ENCODE results near the gene SLC13A4.

SLC13A4 gene

GRCh38 chr7:135712182-135712782 is 15.7 kb downstream of the SLC13A4 start:
- H3K27me3 ChIP-seq (ENCODE audit: control insufficient read depth, insufficient read depth, low read length), result no peaks in the 10 kb centered on the region
- H3K9ac ChIP-seq, result no peak overlapping the region
- H3K4me1 ChIP-seq, result peaks cover 4% of the 10 kb centered on the region
- H2AFZ ChIP-seq, result no peak overlapping the region
- no peaks in the 10 kb centered on the region for H3K36me3 ChIP-seq (ENCODE audit: control insufficient read depth, insufficient read depth, low read length)
- H3K27ac ChIP-seq, result no peak overlapping the region
- no peaks in the 10 kb centered on the region for H3K9me3 ChIP-seq (ENCODE audit: control insufficient read depth, low read length)
- no peak overlapping the region for H3K4me3 ChIP-seq (ENCODE audit: low read depth, low read length)
- H3K4me2 ChIP-seq (ENCODE audit: low read length), result no peak overlapping the region
- no peaks in the 10 kb centered on the region for H3K79me2 ChIP-seq
- TF ChIP-seq, protein P1, sequence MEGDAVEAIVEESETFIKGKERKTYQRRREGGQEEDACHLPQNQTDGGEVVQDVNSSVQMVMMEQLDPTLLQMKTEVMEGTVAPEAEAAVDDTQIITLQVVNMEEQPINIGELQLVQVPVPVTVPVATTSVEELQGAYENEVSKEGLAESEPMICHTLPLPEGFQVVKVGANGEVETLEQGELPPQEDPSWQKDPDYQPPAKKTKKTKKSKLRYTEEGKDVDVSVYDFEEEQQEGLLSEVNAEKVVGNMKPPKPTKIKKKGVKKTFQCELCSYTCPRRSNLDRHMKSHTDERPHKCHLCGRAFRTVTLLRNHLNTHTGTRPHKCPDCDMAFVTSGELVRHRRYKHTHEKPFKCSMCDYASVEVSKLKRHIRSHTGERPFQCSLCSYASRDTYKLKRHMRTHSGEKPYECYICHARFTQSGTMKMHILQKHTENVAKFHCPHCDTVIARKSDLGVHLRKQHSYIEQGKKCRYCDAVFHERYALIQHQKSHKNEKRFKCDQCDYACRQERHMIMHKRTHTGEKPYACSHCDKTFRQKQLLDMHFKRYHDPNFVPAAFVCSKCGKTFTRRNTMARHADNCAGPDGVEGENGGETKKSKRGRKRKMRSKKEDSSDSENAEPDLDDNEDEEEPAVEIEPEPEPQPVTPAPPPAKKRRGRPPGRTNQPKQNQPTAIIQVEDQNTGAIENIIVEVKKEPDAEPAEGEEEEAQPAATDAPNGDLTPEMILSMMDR (IDR thresholded peaks at IDR 0.05), result no peak

DNA sequence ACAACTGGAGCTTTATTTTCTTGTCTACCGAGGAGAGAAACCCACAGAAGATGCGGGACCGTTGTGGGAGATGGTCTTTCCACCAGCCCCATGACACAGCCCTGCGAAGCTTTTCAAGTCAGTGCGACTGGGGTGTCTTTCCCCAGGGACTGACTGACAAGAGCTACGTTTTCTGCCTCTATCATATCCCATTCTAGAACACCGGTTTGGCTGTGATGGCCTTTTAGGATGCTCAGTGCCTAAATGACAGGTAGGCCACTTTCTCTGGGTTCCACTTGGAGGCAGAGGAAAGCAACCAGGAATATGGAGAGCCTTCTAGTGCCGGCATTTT is 16.9 kb downstream of the SLC13A4 start:
- Histone ChIP-seq H3K79me2 (no peaks in the 10 kb centered on the region), H3K27me3 (ENCODE audit: control insufficient read depth, insufficient read depth, low read length) (no peaks in the 10 kb centered on the region), H2AFZ (no peak overlapping the region), H3K4me1 (peaks cover 4% of the 10 kb centered on the region), H3K4me3 (ENCODE audit: low read depth, low read length) (no peak overlapping the region), H3K9me3 (ENCODE audit: control insufficient read depth, low read length) (no peaks in the 10 kb centered on the region), H3K27ac (no peak overlapping the region), H3K36me3 (ENCODE audit: control insufficient read depth, insufficient read depth, low read length) (no peaks in the 10 kb centered on the region), H3K9ac (no peak overlapping the region), H3K4me2 (ENCODE audit: low read length) (no peak overlapping the region)
- TF ChIP-seq, protein P1 (IDR thresholded peaks at IDR 0.05), result no peak

- Histone ChIP-seq H3K9ac (no peak overlapping the region), H3K4me2 (ENCODE audit: low read length) (no peak overlapping the region), H3K9me3 (ENCODE audit: control insufficient read depth, low read length) (no peaks in the 10 kb centered on the region), H3K36me3 (ENCODE audit: control insufficient read depth, insufficient read depth, low read length) (no peaks in the 10 kb centered on the region), H3K27ac (no peak overlapping the region), H3K4me1 (peaks cover 4% of the 10 kb centered on the region), H3K79me2 (no peaks in the 10 kb centered on the region), H2AFZ (peak overlapping the region; percentile 24), H3K4me3 (ENCODE audit: low read depth, low read length) (no peak overlapping the region), H3K27me3 (ENCODE audit: control insufficient read depth, insufficient read depth, low read length) (no peaks in the 10 kb centered on the region)
- TF ChIP-seq, protein P1 (IDR thresholded peaks at IDR 0.05), result no peak
These were observed 17.4 kb downstream of the SLC13A4 start for GRCh38 chr7:135710417-135711138.

DNA sequence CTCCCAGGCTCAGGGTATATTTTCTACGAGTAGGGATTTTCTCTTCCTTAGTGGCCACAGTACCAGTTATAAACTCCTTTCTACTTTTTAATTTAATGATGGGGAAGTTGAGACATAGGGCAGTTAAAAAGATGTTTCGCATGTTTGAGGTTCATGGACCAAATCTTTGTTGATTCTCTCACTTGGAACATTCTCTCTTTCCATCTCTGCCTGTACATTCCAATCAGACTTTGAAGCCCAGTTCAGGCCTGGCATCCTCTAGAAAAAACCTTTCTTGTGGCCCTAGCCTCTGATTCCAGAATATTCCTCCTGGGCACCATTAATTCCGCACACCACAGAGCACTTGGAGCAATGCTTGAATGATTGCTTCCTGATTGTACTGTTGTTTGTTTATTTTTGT is 18.5 kb downstream of the SLC13A4 start:
- Histone ChIP-seq H2AFZ (no peak overlapping the region), H3K27ac (no peak overlapping the region), H3K9ac (no peak overlapping the region), H3K9me3 (ENCODE audit: control insufficient read depth, low read length) (no peaks in the 10 kb centered on the region), H3K27me3 (ENCODE audit: control insufficient read depth, insufficient read depth, low read length) (no peaks in the 10 kb centered on the region), H3K36me3 (ENCODE audit: control insufficient read depth, insufficient read depth, low read length) (no peaks in the 10 kb centered on the region), H3K4me1 (no peaks in the 10 kb centered on the region), H3K4me2 (ENCODE audit: low read length) (no peak overlapping the region), H3K4me3 (ENCODE audit: low read depth, low read length) (no peak overlapping the region), H3K79me2 (no peaks in the 10 kb centered on the region)
- TF ChIP-seq, protein P1 (IDR thresholded peaks at IDR 0.05), result no peak

DNA sequence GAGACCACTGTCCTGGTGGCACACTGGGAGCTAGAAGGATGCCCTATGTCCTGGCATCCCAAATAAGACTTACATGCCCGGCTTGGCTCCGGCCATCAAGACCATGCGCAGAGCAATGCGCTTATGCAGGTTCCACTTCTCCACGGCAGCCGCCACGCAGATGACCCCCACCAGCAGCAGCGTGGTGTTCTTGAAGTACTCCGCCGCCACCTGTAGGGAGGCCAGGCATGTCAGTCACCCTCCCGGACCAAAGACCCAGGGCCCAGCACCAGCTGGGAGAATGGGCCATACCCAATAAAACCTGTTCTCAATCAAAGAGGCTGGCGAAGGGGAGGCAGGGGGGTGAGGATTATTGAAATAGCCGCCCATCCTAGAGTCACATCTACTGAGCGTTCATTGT is 19.9 kb downstream of the SLC13A4 start:
- H3K9ac ChIP-seq, result no peak overlapping the region
- H3K4me2 ChIP-seq (ENCODE audit: low read length), result no peak overlapping the region
- no peaks in the 10 kb centered on the region for H3K36me3 ChIP-seq (ENCODE audit: control insufficient read depth, insufficient read depth, low read length)
- no peak overlapping the region for H3K4me3 ChIP-seq (ENCODE audit: low read depth, low read length)
- no peak overlapping the region for H3K27ac ChIP-seq
- H3K79me2 ChIP-seq, result no peaks in the 10 kb centered on the region
- H3K9me3 ChIP-seq (ENCODE audit: control insufficient read depth, low read length), result no peaks in the 10 kb centered on the region
- no peaks in the 10 kb centered on the region for H3K27me3 ChIP-seq (ENCODE audit: control insufficient read depth, insufficient read depth, low read length)
- TF ChIP-seq, protein P1 (IDR thresholded peaks at IDR 0.05), result no peak
- H3K4me1 ChIP-seq, result no peaks in the 10 kb centered on the region
- H2AFZ ChIP-seq, result no peak overlapping the region
